KOPT-K1 (cell line): ENCODE measurements around the gene COL28A1.

Experiments
- H3K27ac ChIP-seq: fragments of 200-600 bp; sonication (generic); 2 replicates; pipeline ENCODE4 v1.5.1; 2016; ENCODE audit warnings: antibody characterized with exemption, mild to moderate bottlenecking, low read depth, low read length; ENCODE audit not compliant: poor library complexity, severe bottlenecking
- H3K36me3 ChIP-seq: fragments of 200-600 bp; sonication (generic); 2 replicates; pipeline ENCODE4 v1.5.1; 2017; ENCODE audit warnings: antibody characterized with exemption, mild to moderate bottlenecking, low read length, moderate library complexity; ENCODE audit not compliant: insufficient read depth
- H3K9me3 ChIP-seq: fragments of 200-600 bp; sonication (generic); 2 replicates; pipeline ENCODE4 v1.5.1; 2017; ENCODE audit warnings: antibody characterized with exemption, low read length, mild to moderate bottlenecking; ENCODE audit not compliant: insufficient read depth, poor library complexity, severe bottlenecking

COL28A1 gene

DNA sequence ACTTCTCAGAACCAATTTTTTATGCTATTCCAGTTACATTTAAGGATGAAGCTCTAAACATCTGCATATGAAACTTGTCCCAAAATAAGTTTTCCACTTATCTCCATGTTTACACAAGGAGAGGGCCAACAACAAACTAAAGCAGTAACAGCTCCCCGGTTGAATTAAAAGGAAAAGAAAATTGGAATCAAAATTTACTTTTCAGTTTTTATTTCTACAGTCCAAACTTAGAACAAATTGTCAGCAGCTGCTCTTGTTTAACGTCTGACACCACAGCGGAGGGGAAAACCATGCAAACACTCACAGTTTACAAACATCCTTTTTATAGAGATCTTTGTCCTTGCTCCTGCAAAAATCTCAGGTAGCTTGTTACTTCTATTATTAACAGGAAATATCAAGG lies 101.3 kb downstream of the COL28A1 start:
- Histone ChIP-seq H3K36me3 (no peaks in the 10 kb centered on the region), H3K9me3 (no peaks in the 10 kb centered on the region), H3K27ac (no peak overlapping the region)

GRCh38 chr7:7433811-7434210 lies 101.9 kb downstream of the COL28A1 start:
- no peaks in the 10 kb centered on the region for H3K9me3 ChIP-seq
- no peaks in the 10 kb centered on the region for H3K36me3 ChIP-seq
- H3K27ac ChIP-seq, result no peak overlapping the region

- H3K27ac ChIP-seq, result no peak overlapping the region
- no peaks in the 10 kb centered on the region for H3K9me3 ChIP-seq
- no peaks in the 10 kb centered on the region for H3K36me3 ChIP-seq
These were observed 102.7 kb downstream of the COL28A1 start for GRCh38 chr7:7432979-7433378.

DNA sequence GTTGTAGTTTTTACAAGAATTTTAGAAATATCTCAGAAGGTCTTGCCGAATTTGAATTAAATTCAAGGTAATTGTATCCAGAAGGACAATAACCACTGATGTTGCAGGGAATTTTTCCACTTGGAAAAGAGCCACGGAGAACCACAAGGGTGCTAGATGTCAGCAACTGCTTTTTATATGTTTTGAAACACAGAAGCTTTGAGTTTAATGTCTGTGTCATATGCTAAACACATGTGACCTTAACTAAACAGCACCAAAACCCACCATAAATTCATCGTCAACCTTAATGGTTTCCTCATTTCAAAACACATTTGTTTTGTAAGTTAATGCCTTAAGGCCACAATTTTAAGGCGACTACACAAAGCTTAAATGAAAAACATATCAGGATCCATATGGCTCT lies 106.9 kb downstream of the COL28A1 start:
- Histone ChIP-seq H3K36me3 (no peaks in the 10 kb centered on the region), H3K9me3 (no peaks in the 10 kb centered on the region), H3K27ac (no peak overlapping the region)

GRCh38 chr7:7427363-7427762 lies 108.3 kb downstream of the COL28A1 start:
- H3K9me3 ChIP-seq, result no peaks in the 10 kb centered on the region
- H3K27ac ChIP-seq, result no peak overlapping the region
- no peaks in the 10 kb centered on the region for H3K36me3 ChIP-seq

DNA sequence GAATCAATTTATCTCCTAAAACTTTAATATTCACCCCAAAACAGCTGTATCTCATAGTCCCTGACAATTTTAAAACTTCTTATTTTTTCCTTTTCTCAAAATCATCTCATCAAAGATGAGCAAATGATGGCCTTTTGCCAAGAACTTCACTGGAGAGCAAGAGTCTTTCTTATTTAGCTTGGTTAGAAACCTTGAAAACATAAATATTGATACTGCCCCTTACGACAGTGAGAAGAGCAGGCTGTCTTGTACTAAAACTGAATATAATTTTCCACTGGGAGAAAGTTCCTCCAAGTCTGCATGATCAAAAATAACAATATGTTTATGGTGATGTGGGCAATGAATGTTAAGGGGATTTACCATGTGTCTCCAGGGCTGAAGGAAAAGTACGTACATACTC lies 109.0 kb downstream of the COL28A1 start:
- Histone ChIP-seq H3K36me3 (no peaks in the 10 kb centered on the region), H3K27ac (no peak overlapping the region), H3K9me3 (no peaks in the 10 kb centered on the region)

DNA sequence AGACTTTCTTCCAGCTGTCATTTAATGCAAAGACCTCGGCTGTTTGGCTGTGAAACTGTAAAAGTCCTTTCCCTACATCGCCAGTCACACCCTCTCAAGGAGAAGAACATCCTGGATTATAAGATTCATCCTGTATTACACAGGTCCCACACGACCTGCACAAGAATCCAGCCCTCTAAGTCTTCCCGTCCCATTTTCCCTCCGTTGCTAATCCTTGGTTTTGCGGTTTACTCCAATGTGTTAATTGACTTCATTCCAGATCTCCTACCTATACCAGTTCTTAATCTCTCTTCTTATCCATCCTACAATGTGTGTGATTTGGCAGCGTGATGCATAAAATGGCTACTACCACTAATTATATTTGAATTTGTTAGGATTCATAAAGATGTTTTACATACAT lies 110.4 kb downstream of the COL28A1 start:
- Histone ChIP-seq H3K27ac (no peak overlapping the region), H3K9me3 (no peaks in the 10 kb centered on the region), H3K36me3 (no peaks in the 10 kb centered on the region)

GRCh38 chr7:7424151-7424873 lies 111.4 kb downstream of the COL28A1 start:
- Histone ChIP-seq H3K27ac (peak overlapping the region; percentile 5), H3K9me3 (no peaks in the 10 kb centered on the region), H3K36me3 (no peaks in the 10 kb centered on the region)

DNA sequence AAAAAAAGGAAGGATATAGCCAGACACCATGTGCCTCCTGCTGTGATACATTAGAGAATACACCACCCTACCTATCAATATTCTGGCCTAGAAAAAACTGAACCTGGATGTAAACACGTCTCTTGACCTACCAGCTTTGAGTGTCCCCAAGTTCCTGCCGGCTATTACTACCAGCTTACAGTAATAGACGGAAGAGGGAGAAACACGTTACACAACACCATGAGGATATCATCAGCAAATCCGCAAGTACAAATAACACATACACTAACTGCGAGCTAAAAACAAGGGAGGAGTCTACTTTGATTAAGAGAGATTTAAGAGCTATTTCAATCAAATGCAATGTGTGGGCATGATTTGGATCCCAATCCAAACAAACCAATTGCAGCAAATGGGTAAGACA lies 113.0 kb downstream of the COL28A1 start:
- H3K27ac ChIP-seq, result no peak overlapping the region
- H3K9me3 ChIP-seq, result no peaks in the 10 kb centered on the region

GRCh38 chr7:7421826-7422225 lies 113.8 kb downstream of the COL28A1 start:
- Histone ChIP-seq H3K27ac (no peak overlapping the region), H3K36me3 (no peaks in the 10 kb centered on the region), H3K9me3 (no peaks in the 10 kb centered on the region)

More for the DNA sequence above, 113.0 kb downstream of the COL28A1 start:
- H3K36me3 ChIP-seq, result no peaks in the 10 kb centered on the region

DNA sequence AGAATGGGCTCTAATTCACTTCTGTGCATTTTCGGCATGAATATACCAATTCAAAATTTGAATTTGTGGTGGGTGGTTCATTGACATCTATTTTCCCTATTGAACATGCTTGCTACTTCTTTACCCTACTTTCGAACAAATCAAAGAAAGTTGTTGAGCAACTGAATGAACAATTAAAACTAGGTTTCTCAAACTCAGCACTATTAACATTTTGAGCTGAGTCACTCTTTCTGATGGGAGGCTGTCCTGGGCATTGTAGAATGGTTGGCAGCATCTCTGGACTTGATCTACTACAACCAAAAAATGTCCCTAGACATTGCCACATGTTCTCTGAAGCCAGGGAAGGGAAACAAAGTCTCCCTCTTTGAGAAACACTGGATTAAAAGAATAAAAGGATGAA lies 116.7 kb downstream of the COL28A1 start:
- Histone ChIP-seq H3K9me3 (no peaks in the 10 kb centered on the region), H3K36me3 (no peaks in the 10 kb centered on the region), H3K27ac (no peak overlapping the region)

DNA sequence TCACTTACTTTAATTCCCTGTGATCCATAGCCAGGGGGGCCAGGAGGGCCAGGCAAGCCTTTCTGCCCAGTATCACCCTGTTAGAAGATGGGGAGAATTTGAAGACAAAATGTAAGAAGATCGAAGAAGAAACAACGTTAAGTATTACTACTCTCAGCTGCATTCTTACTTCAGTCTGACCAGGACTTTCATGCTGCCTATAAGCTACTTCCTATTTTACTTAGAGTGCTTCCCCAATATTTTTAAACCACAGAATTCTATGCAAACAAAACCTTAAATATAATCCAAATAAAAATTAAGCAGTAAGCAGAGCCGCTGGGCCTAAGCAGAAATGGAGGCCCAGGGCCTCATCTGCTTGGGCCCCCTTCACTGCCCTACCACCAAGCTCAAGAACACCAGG lies 117.8 kb downstream of the COL28A1 start:
- H3K9me3 ChIP-seq, result no peaks in the 10 kb centered on the region
- H3K27ac ChIP-seq, result no peak overlapping the region
- H3K36me3 ChIP-seq, result no peaks in the 10 kb centered on the region

GRCh38 chr7:7417414-7417813 lies 118.3 kb downstream of the COL28A1 start:
- H3K9me3 ChIP-seq, result no peaks in the 10 kb centered on the region
- no peak overlapping the region for H3K27ac ChIP-seq
- H3K36me3 ChIP-seq, result no peaks in the 10 kb centered on the region

DNA sequence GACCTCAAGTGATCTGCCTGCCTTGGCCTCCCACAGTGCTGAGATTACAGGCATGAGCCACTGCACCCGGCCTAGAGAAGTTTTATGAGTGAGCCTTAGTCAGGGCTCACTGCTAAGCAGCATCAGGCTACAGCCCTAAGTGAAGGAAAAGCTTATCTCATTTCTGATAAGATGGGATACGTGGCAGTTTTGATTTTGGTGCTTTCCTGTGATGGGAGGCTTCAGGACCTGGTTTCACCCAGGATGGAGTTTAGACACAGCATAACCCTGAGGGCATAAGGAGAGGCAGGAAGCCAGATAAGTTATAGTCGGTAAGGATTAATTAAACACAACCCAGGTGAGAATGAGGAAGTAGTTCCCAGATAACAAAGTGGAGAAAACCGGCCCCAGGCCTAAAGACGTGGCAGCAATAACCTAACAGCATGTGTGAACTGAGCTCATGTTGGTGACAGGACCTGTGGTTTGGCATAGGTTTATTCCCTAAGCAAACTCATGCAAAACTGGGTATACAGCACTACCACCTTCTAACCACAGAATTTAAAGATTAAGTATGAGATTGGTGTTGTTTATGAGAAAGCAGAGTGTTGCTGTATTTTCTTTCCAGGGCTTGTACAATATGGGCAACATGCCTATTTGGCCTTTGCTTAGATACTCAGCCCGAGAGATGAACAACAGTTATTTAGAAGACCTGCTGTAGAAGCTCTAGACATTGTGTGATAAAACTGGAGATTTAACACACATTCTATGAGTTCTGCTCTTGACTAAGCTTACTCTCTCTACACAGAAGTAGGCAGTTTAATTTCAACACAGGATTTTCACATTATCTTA lies 119.4 kb downstream of the COL28A1 start:
- Histone ChIP-seq H3K27ac (no peak overlapping the region), H3K36me3 (no peaks in the 10 kb centered on the region), H3K9me3 (no peaks in the 10 kb centered on the region)

GRCh38 chr7:7414791-7415603 lies 120.7 kb downstream of the COL28A1 start:
- Histone ChIP-seq H3K27ac (no peak overlapping the region), H3K36me3 (no peaks in the 10 kb centered on the region), H3K9me3 (no peaks in the 10 kb centered on the region)
